Lower lobe of right lung (tissue), 2 donors: ENCODE results near the gene GPC6. TPM values are rescaled to one million over a fixed set of nuclear protein-coding genes. Genes with fewer than 3 reads are reported as not detected.

Experiments used
- ATAC-seq, 2 donors: fragments of 200-7000 bp; cut with Tn5 transposase; one replicate each; pipeline ENCODE4 v1.9.1; 2020 to 2022; ENCODE audit warnings: mild to moderate bottlenecking in 2 of 2, moderate library complexity in 2 of 2
- DNase-seq: peaks from one replicate; pipeline ENCODE4 v3.0.0-alpha.2; 2020
- H3K27ac ChIP-seq: fragments of 200-600 bp; one replicate; pipeline ENCODE4 v1.8.0; 2022
- H3K27me3 ChIP-seq: fragments of 200-600 bp; one replicate; pipeline ENCODE4 v1.8.0; 2022; ENCODE audit warnings: low read depth
- H3K36me3 ChIP-seq: fragments of 200-600 bp; one replicate; pipeline ENCODE4 v1.8.0; 2022; ENCODE audit warnings: mild to moderate bottlenecking
- H3K4me1 ChIP-seq: fragments of 200-600 bp; one replicate; pipeline ENCODE4 v1.8.0; 2022
- H3K4me3 ChIP-seq: fragments of 200-600 bp; one replicate; pipeline ENCODE4 v1.8.0; 2022; ENCODE audit warnings: mild to moderate bottlenecking
- H3K9me3 ChIP-seq: fragments of 200-600 bp; one replicate; pipeline ENCODE4 v1.8.0; 2022
- intact Hi-C: fragments of 100-400 bp; cut with DNase I; formaldehyde crosslinking; loops from one replicate; pipeline ENCODE4 v1.11.0; 2022
- total RNA-seq: library from RNA; stranded (reverse); fragmentation: NEBNext Ultra II Directional; extraction: Animal tissue kit (Norgen Biotek cat#: 25700); gene quantifications from one replicate; pipeline ENCODE4 v1.2.1, GENCODE V29; 2021
- TF ChIP-seq, protein P1 (sequence below): fragments of 200-600 bp; IDR thresholded peaks from one replicate; pipeline ENCODE4 v1.8.0; 2022; ENCODE audit warnings: antibody characterized with exemption, mild to moderate bottlenecking
- donor health status: DM: no; HTN: yes; CAD: no; lungs with severe emphysema.

GPC6 gene
- total RNA-seq, 1 donor from 2014 or later = 5.5 TPM

- H3K9me3 ChIP-seq = no peaks in the 10 kb centered on the region
- no peaks in the 10 kb centered on the region for H3K36me3 ChIP-seq
- ATAC-seq (no peak), DNase-seq (no peak)
- H3K4me3 ChIP-seq = no peak overlapping the region
- intact Hi-C loops = no loop called here
- no peaks in the 10 kb centered on the region for H3K27me3 ChIP-seq
- H3K27ac ChIP-seq = no peak overlapping the region
- H3K4me1 ChIP-seq = no peaks in the 10 kb centered on the region
- TF ChIP-seq, protein P1, sequence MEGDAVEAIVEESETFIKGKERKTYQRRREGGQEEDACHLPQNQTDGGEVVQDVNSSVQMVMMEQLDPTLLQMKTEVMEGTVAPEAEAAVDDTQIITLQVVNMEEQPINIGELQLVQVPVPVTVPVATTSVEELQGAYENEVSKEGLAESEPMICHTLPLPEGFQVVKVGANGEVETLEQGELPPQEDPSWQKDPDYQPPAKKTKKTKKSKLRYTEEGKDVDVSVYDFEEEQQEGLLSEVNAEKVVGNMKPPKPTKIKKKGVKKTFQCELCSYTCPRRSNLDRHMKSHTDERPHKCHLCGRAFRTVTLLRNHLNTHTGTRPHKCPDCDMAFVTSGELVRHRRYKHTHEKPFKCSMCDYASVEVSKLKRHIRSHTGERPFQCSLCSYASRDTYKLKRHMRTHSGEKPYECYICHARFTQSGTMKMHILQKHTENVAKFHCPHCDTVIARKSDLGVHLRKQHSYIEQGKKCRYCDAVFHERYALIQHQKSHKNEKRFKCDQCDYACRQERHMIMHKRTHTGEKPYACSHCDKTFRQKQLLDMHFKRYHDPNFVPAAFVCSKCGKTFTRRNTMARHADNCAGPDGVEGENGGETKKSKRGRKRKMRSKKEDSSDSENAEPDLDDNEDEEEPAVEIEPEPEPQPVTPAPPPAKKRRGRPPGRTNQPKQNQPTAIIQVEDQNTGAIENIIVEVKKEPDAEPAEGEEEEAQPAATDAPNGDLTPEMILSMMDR = no peak
Measured at GRCh38 chr13:93872786-93873347, 646.3 kb downstream of the GPC6 start.

- no peaks in the 10 kb centered on the region for H3K9me3 ChIP-seq
- no peak for ATAC-seq
- H3K27me3 ChIP-seq = no peaks in the 10 kb centered on the region
- no peaks in the 10 kb centered on the region for H3K4me1 ChIP-seq
- H3K36me3 ChIP-seq = no peaks in the 10 kb centered on the region
- intact Hi-C loops = no loop called here
- TF ChIP-seq, protein P1 = no peak
- H3K4me3 ChIP-seq = no peak overlapping the region
- no peak for DNase-seq
- H3K27ac ChIP-seq = no peak overlapping the region
Measured at GRCh38 chr13:93875547-93875946, 648.9 kb downstream of the GPC6 start.

DNA sequence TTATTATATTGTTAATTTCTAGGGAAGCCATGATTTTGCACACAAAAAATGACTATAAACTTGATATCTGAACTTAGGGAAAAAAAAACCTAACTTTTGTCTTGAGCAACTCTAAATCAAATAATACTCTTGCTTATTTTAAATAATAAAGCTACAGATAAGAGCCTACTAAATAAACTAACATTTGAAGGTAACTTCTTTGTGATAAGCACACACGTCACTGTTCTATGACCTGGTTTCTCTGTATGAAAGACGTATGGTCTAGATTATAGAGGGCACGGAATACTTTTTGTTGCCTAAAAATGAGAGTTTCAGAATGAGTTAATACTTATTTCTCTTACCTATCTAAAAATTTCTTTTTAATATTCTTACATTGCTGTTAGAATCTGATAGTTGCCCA lies 649.6 kb downstream of the GPC6 start:
- Histone ChIP-seq H3K36me3 (no peaks in the 10 kb centered on the region), H3K4me1 (no peaks in the 10 kb centered on the region), H3K27ac (no peak overlapping the region), H3K4me3 (no peak overlapping the region), H3K27me3 (no peaks in the 10 kb centered on the region), H3K9me3 (no peaks in the 10 kb centered on the region)
- DNase-seq (no peak), ATAC-seq (no peak)
- TF ChIP-seq, protein P1 = no peak
- intact Hi-C loops = no loop called here

DNA sequence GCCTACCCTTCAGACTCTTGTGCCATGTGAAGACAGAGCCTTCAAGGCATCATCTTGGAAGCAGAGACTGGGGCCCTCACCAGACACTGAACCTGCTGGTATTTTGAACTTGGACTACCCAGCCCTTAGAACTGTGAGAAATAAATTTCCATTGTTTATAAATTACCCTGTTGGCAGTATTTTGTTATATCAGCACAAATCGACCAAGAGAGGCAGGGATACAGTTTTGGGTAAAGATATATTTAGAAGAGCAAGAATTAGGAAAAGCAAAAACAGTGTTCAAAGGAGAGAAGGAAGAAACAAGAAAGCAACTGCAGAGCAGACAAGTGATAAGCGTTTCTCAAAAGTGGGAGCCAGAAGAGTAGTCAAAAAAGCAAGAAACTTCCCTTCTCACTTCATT lies 652.1 kb downstream of the GPC6 start:
- intact Hi-C loops = no loop called here
- no peak for DNase-seq
- H3K27me3 ChIP-seq = no peaks in the 10 kb centered on the region
- TF ChIP-seq, protein P1 = no peak
- no peaks in the 10 kb centered on the region for H3K9me3 ChIP-seq
- ATAC-seq = no peak
- H3K4me3 ChIP-seq = no peak overlapping the region
- no peaks in the 10 kb centered on the region for H3K4me1 ChIP-seq
- no peak overlapping the region for H3K27ac ChIP-seq
- no peaks in the 10 kb centered on the region for H3K36me3 ChIP-seq

- TF ChIP-seq, protein P1 = no peak
Measured at GRCh38 chr13:93881411-93881810, 654.8 kb downstream of the GPC6 start.

More at GRCh38 chr13:93881411-93881810, 654.8 kb downstream of the GPC6 start:
- H3K27me3 ChIP-seq = no peaks in the 10 kb centered on the region
- DNase-seq (no peak), ATAC-seq (no peak)
- H3K36me3 ChIP-seq = no peaks in the 10 kb centered on the region
- H3K9me3 ChIP-seq = no peaks in the 10 kb centered on the region
- H3K4me1 ChIP-seq = no peaks in the 10 kb centered on the region
- H3K4me3 ChIP-seq = no peak overlapping the region
- H3K27ac ChIP-seq = no peak overlapping the region
- intact Hi-C loops = no loop called here
